SK-N-SH (cell line): ENCODE data around the gene HMOX2. TPM values are rescaled to one million over a fixed set of nuclear protein-coding genes. Genes with fewer than 3 reads are reported as not detected.

ENCODE experiments used
- CTCF ChIA-PET: fragments of 300-600, 350-600 bp; formaldehyde crosslinking; extraction: SDS; loops from one replicate; lab custom pipeline; 2021; lab: Yijun Ruan, JAX
- POLR2A ChIA-PET: fragments of 350-600 bp; sonication (Branson Sonifier 250); formaldehyde crosslinking; extraction: SDS; loops from one replicate; lab custom pipeline; 2020; ENCODE audit warnings: antibody characterized with exemption, inconsistent platforms; lab: Yijun Ruan, JAX
- DNase-seq: peaks from one replicate; pipeline ENCODE4 v3.0.0; 2012
- H2AFZ ChIP-seq: fragments of 200-600 bp; sonication (generic); 2 replicates; pipeline ENCODE4 v1.8.1; 2016; ENCODE audit warnings: antibody characterized with exemption, mild to moderate bottlenecking, low read depth
- H3F3A ChIP-seq: fragments of 200-600 bp; sonication (generic); replicated peaks from 2 replicates; pipeline ENCODE3; 2016; ENCODE audit warnings: antibody characterized with exemption, mild to moderate bottlenecking; ENCODE audit not compliant: insufficient read depth
- H3K27ac ChIP-seq, 2 experiments: fragments of 200-500 bp in 1 of 2; fragments of 200-600 bp in 1 of 2; sonication (Bioruptor generic) in 1 of 2; sonication (generic), shearing (Covaris generic) in 1 of 2; 2 replicates each; pipeline versions ENCODE4 v1.5.1 to v1.6.1; 2014 to 2016; ENCODE audit warnings: low read depth in 2 of 2, inconsistent platforms in 1 of 2, low read length in 1 of 2, mild to moderate bottlenecking in 1 of 2, mixed read lengths in 1 of 2
- H3K27me3 ChIP-seq: fragments of 200-600 bp; sonication (generic), shearing (Covaris generic); 2 replicates; pipeline ENCODE4 v1.6.1; 2016; ENCODE audit warnings: mixed run types; ENCODE audit not compliant: insufficient read depth
- H3K36me3 ChIP-seq, 2 experiments: fragments of 200-500 bp in 1 of 2; fragments of 200-600 bp in 1 of 2; sonication (Bioruptor generic) in 1 of 2; sonication (generic) in 1 of 2; replicated peaks in 1 of 2; 2 replicates each; pipeline versions ENCODE3 to v1.5.1; 2014 to 2016; ENCODE audit warnings: low read length in 1 of 2, mild to moderate bottlenecking in 1 of 2; ENCODE audit not compliant: insufficient read depth in 2 of 2, control insufficient read depth in 1 of 2
- H3K4me1 ChIP-seq, 2 experiments: fragments of 200-500 bp in 1 of 2; fragments of 200-600 bp in 1 of 2; sonication (Bioruptor generic) in 1 of 2; sonication (generic), shearing (Covaris generic) in 1 of 2; 2 replicates each; pipeline versions ENCODE4 v1.5.1 to v1.6.1; 2014 to 2016; ENCODE audit warnings: low read depth in 1 of 2, low read length in 1 of 2, mixed run types in 1 of 2; ENCODE audit not compliant: insufficient read depth in 2 of 2, control insufficient read depth in 1 of 2
- H3K4me2 ChIP-seq: fragments of 200-600 bp; sonication (generic), shearing (Covaris generic); 2 replicates; pipeline ENCODE4 v1.6.1; 2017; ENCODE audit warnings: mixed run types
- H3K4me3 ChIP-seq, 2 experiments: fragments of 200-500 bp in 1 of 2; fragments of 200-600 bp in 1 of 2; sonication (Bioruptor generic) in 1 of 2; sonication (generic), shearing (Covaris generic) in 1 of 2; 2 replicates each; pipeline versions ENCODE4 v1.5.1 to v1.8.1; 2014 to 2016; ENCODE audit warnings: low read depth in 2 of 2, inconsistent platforms in 1 of 2, low read length in 1 of 2, mild to moderate bottlenecking in 1 of 2, mixed read lengths in 1 of 2, moderate library complexity in 1 of 2
- H3K79me2 ChIP-seq: fragments of 200-600 bp; sonication (generic); 2 replicates; pipeline ENCODE4 v1.8.1; 2017; ENCODE audit warnings: mild to moderate bottlenecking; ENCODE audit not compliant: insufficient read depth
- H3K9ac ChIP-seq: fragments of 200-600 bp; sonication (generic); 2 replicates; pipeline ENCODE4 v1.6.1; 2017; ENCODE audit warnings: mixed run types
- H3K9me2 ChIP-seq: fragments of 200-600 bp; sonication (generic); 2 replicates; pipeline ENCODE4 v1.6.1; 2017; ENCODE audit warnings: mixed run types
- H3K9me3 ChIP-seq: fragments of 200-600 bp; sonication (generic); 2 replicates; pipeline ENCODE4 v1.6.1; 2017; ENCODE audit warnings: mixed run types, mild to moderate bottlenecking, moderate library complexity
- H4K20me1 ChIP-seq: fragments of 200-600 bp; sonication (generic); 2 replicates; pipeline ENCODE4 v1.6.1; 2017; ENCODE audit warnings: mild to moderate bottlenecking, mixed run types; ENCODE audit not compliant: insufficient read depth
- CTCF ChIP-seq: fragments of 200-600 bp; sonication (generic); IDR thresholded peaks from 2 replicates; pipeline ENCODE4 v1.6.1; 2017; ENCODE audit warnings: antibody characterized with exemption, mild to moderate bottlenecking, moderate library complexity
- ELF1 ChIP-seq: IDR thresholded peaks from 2 replicates; pipeline ENCODE4 v1.4.0; 2012
- EP300 ChIP-seq, 2 experiments: IDR thresholded peaks; 2 replicates each; pipeline versions ENCODE4 v1.4.0 to v1.6.1; 2012; ENCODE audit warnings: borderline replicate concordance in 1 of 2, low read depth in 1 of 2, low read length in 1 of 2
- EZH2phosphoT487 ChIP-seq: fragments of 200-600 bp; sonication (generic); IDR thresholded peaks from 2 replicates; pipeline ENCODE4 v1.6.1; 2017; ENCODE audit warnings: low read depth, mixed run types, mild to moderate bottlenecking, antibody characterized with exemption, moderate library complexity, borderline replicate concordance
- FOXJ3 ChIP-seq: sonication (generic); formaldehyde crosslinking; IDR thresholded peaks from 2 replicates; pipeline ENCODE4 v1.5.1; 2020; ENCODE audit warnings: mild to moderate bottlenecking, missing genetic modification reagents
- GABPA ChIP-seq: IDR thresholded peaks from 2 replicates; pipeline ENCODE4 v1.4.0; 2012; ENCODE audit warnings: low read depth, mild to moderate bottlenecking
- MAX ChIP-seq: IDR thresholded peaks from 2 replicates; pipeline ENCODE4 v1.4.0; 2012; ENCODE audit warnings: low read depth
- MXI1 ChIP-seq: IDR thresholded peaks from 2 replicates; pipeline ENCODE4 v1.6.1; 2012; ENCODE audit warnings: mild to moderate bottlenecking, low read depth, low read length, improper control_type of control experiment
- NRF1 ChIP-seq: IDR thresholded peaks from 2 replicates; pipeline ENCODE4 v1.6.1; 2012; ENCODE audit warnings: low read depth, mild to moderate bottlenecking, low read length
- REST ChIP-seq: IDR thresholded peaks from 2 replicates; pipeline ENCODE4 v1.6.1; 2012; ENCODE audit warnings: mild to moderate bottlenecking, low read depth, low read length, moderate library complexity
- RXRA ChIP-seq: IDR thresholded peaks from 2 replicates; pipeline ENCODE4 v1.4.0; 2012; ENCODE audit warnings: low read depth, mild to moderate bottlenecking, borderline replicate concordance
- TCF12 ChIP-seq: IDR thresholded peaks from 2 replicates; pipeline ENCODE4 v1.4.0; 2012
- TEAD4 ChIP-seq: IDR thresholded peaks from 2 replicates; pipeline ENCODE4 v1.4.0; 2012; ENCODE audit warnings: mild to moderate bottlenecking, borderline replicate concordance; ENCODE audit not compliant: insufficient read depth
- WGBS: methylation state at CpG from one replicate; pipeline ENCODE4 v1.1.6; 2017; ENCODE audit warnings: low lambda C conversion rate; 5-methylcytosine and 5-hydroxymethylcytosine counted together
- polyA plus RNA-seq, 3 experiments: library from polyadenylated mRNA; depleted of rRNA; stranded (reverse); fragments of >200 nt; gene quantifications; 2 replicates each; pipeline ENCODE4 v1.2.3, GENCODE V29; 2012
- TF ChIP-seq, protein P1 (sequence below): fragments of 150-350 bp; IDR thresholded peaks from 2 replicates; pipeline ENCODE4 v1.6.1; 2017; ENCODE audit warnings: antibody characterized with exemption, low read length, low read depth, borderline replicate concordance

HMOX2 gene
- polyA plus RNA-seq, 1 of the 3 experiments (the other 2 are of a cell fraction) = 65.1 TPM

GRCh38 chr16:4499196-4499555, 23.0 kb downstream of the HMOX2 start:
- H3K4me2 ChIP-seq = no peak overlapping the region
- H3K36me3 ChIP-seq = no peaks in the 10 kb centered on the region
- TF ChIP-seq GABPA (no peak), CTCF (no peak), EP300 (IDR thresholded peaks at IDR 0.05; ENCODE audit: borderline replicate concordance in 1 of 2, low read depth in 1 of 2, low read length in 1 of 2) (no peak), MXI1 (no peak), NRF1 (no peak), RXRA (no peak), TEAD4 (no peak), REST (no peak), FOXJ3 (no peak), EZH2phosphoT487 (no peak), ELF1 (no peak), TCF12 (no peak), MAX (no peak)
- TF ChIP-seq, protein P1, sequence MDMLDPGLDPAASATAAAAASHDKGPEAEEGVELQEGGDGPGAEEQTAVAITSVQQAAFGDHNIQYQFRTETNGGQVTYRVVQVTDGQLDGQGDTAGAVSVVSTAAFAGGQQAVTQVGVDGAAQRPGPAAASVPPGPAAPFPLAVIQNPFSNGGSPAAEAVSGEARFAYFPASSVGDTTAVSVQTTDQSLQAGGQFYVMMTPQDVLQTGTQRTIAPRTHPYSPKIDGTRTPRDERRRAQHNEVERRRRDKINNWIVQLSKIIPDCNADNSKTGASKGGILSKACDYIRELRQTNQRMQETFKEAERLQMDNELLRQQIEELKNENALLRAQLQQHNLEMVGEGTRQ = no peak
- peaks cover 8% of the 10 kb centered on the region; the same call in 1 of the 2 replicates for H4K20me1 ChIP-seq
- H3K79me2 ChIP-seq = peaks cover 79% of the 10 kb centered on the region
- no peak for DNase-seq
- no peaks in the 10 kb centered on the region for H3K9me2 ChIP-seq
- H3K4me3 ChIP-seq = no peak overlapping the region
- ChIA-PET POLR2A (no interaction called here), CTCF (interaction anchor here (0.9 to 4.6 kb wide), 3 partner anchors 12 to 49 kb away, joined by 4 to 23 read pairs (median 6); no protein-coding TSS in a partner anchor)
- peaks cover 41% of the 10 kb centered on the region for H3F3A ChIP-seq
- WGBS = 99% methylated on average over 4 of the region's 4 CpGs
- H3K4me1 ChIP-seq = peaks cover 7 to 43% of the 10 kb centered on the region in 2 experiments; a peak in 3 of 4 replicates
- no peak overlapping the region for H2AFZ ChIP-seq
- no peak overlapping the region for H3K9ac ChIP-seq
- no peaks in the 10 kb centered on the region for H3K9me3 ChIP-seq
- peak overlapping the region in 1 of 2 experiments; percentile 80; a peak in 1 of 4 replicates for H3K27ac ChIP-seq
- H3K27me3 ChIP-seq = no peaks in the 10 kb centered on the region
